Activated naive CD4-positive, alpha-beta T cell treated with anti-CD3 and anti-CD28 coated beads, Interleukin-2, amount 50 U/mL, for 24 hours (primary cell): ENCODE results near the gene RSPO3.

Experiments used
- H3K27ac Mint-ChIP-seq: one replicate; pipeline ENCODE4 v1.8.0; 2021; ENCODE audit warnings: mild to moderate bottlenecking, mixed read lengths
- H3K27me3 Mint-ChIP-seq: one replicate; pipeline ENCODE4 v1.8.0; 2021; ENCODE audit warnings: mixed read lengths
- H3K36me3 Mint-ChIP-seq: one replicate; pipeline ENCODE4 v1.8.0; 2021; ENCODE audit warnings: mixed read lengths
- H3K4me1 Mint-ChIP-seq: one replicate; pipeline ENCODE4 v1.8.0; 2021; ENCODE audit warnings: mixed read lengths
- H3K4me3 Mint-ChIP-seq: one replicate; pipeline ENCODE4 v1.8.0; 2021; ENCODE audit warnings: mild to moderate bottlenecking, mixed read lengths
- H3K9me3 Mint-ChIP-seq: one replicate; pipeline ENCODE4 v1.8.0; 2021; ENCODE audit warnings: mixed read lengths

Gene RSPO3

GRCh38 chr6:127124172-127124571 lies 5.7 kb downstream of the RSPO3 start:
- Mint-ChIP-seq H3K36me3 (no peaks in the 10 kb centered on the region), H3K4me1 (peaks cover 16% of the 10 kb centered on the region), H3K27me3 (peaks cover 38% of the 10 kb centered on the region), H3K4me3 (no peak overlapping the region), H3K9me3 (no peaks in the 10 kb centered on the region), H3K27ac (no peak overlapping the region)

DNA sequence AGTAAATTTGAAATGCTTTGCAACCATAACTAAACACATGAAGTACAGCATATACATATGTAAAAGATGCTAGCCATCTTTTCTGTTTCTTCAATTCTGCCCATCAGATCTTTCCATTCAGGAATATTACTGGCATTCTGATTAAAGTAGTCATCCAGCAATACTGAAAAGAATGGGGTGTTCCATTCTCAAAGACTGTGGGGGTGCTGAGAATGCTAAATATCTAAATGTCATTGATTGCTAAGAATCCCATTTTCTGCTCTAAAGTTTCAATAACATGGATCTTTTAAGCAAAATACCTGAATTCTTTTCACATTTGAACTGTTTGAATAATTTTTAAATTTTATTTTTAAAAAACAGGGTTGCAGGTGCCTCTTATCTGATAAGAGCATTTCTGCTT lies 6.2 kb downstream of the RSPO3 start:
- Mint-ChIP-seq H3K27ac (no peak overlapping the region), H3K4me3 (no peak overlapping the region), H3K4me1 (peaks cover 16% of the 10 kb centered on the region), H3K27me3 (peaks cover 40% of the 10 kb centered on the region), H3K9me3 (no peaks in the 10 kb centered on the region), H3K36me3 (no peaks in the 10 kb centered on the region)

DNA sequence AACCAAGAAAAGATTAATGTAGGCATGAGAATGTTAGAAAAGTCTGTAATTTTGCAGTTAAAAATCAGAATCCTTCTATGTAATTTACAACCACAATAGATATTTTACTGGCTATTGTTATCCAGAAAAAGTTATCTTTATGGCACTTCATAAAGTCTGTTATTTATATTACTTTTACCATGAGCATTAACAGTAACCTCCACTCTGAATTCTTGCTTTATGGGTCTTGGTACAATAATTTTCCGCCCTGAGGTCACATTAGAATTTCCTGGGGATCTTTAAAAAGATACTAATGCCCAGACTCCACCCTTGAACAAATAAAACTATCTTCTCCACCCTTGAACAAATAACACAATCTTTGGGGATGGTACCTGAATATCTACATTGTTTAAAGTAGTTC lies 9.6 kb downstream of the RSPO3 start:
- Mint-ChIP-seq H3K4me1 (no peaks in the 10 kb centered on the region), H3K27ac (no peak overlapping the region), H3K4me3 (no peak overlapping the region), H3K27me3 (peaks cover 21% of the 10 kb centered on the region), H3K36me3 (no peaks in the 10 kb centered on the region), H3K9me3 (no peaks in the 10 kb centered on the region)

DNA sequence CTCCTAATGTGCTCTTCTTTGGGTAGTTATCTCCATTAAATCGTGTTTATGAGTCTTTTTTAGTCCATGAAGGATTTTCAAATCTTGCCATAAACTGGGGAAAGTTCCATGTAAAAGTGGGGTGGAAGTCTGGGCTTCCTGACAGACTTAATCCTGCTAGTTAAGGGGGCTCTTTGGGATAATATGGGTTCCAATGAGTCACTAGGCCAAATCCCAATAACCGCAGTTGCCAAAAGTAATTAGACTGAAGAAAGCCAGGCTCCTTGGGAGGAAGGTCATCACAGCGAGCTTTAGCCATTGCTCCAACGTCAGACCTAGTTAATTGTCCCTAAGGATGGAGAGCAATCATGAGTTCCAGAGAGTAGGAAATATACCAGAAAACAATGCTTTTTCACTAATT lies 10.8 kb downstream of the RSPO3 start:
- no peak overlapping the region for H3K27ac Mint-ChIP-seq
- H3K36me3 Mint-ChIP-seq = no peaks in the 10 kb centered on the region
- H3K4me1 Mint-ChIP-seq = no peaks in the 10 kb centered on the region
- H3K9me3 Mint-ChIP-seq = no peaks in the 10 kb centered on the region
- H3K4me3 Mint-ChIP-seq = no peak overlapping the region
- H3K27me3 Mint-ChIP-seq = peaks cover 13% of the 10 kb centered on the region

- H3K27me3 Mint-ChIP-seq = peaks cover 11% of the 10 kb centered on the region
- no peaks in the 10 kb centered on the region for H3K4me1 Mint-ChIP-seq
- no peak overlapping the region for H3K4me3 Mint-ChIP-seq
- no peak overlapping the region for H3K27ac Mint-ChIP-seq
- no peaks in the 10 kb centered on the region for H3K9me3 Mint-ChIP-seq
- H3K36me3 Mint-ChIP-seq = no peaks in the 10 kb centered on the region
Measured at GRCh38 chr6:127131275-127131674, 12.8 kb downstream of the RSPO3 start.

- Mint-ChIP-seq H3K27me3 (peaks cover 9% of the 10 kb centered on the region), H3K4me1 (no peaks in the 10 kb centered on the region), H3K9me3 (no peaks in the 10 kb centered on the region), H3K27ac (no peak overlapping the region), H3K4me3 (no peak overlapping the region), H3K36me3 (no peaks in the 10 kb centered on the region)
Measured at GRCh38 chr6:127131772-127132376, 13.4 kb downstream of the RSPO3 start.

- no peaks in the 10 kb centered on the region for H3K36me3 Mint-ChIP-seq
- no peak overlapping the region for H3K4me3 Mint-ChIP-seq
- H3K27ac Mint-ChIP-seq = no peak overlapping the region
- no peaks in the 10 kb centered on the region for H3K9me3 Mint-ChIP-seq
- H3K4me1 Mint-ChIP-seq = no peaks in the 10 kb centered on the region
- peaks cover 4% of the 10 kb centered on the region for H3K27me3 Mint-ChIP-seq
Measured at GRCh38 chr6:127134136-127134535, 15.7 kb downstream of the RSPO3 start.

DNA sequence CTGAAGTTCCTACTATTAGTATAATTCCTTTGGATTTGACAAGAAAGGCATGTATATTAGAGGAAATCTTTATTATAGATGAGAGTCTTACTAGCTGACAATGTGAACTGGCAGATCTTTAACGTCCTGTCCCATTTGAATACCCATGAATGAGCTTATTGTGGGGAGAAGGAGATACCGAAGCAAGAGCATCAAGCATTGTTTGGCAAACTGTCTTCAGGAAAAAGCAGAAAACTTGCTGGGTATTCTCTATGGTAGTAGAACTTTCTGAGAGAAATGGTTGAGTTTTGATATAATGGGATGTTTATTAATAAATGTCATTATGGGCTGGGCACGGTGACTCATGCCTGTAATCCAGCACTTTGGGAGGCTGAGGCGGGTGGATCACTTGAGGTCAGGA lies 18.3 kb downstream of the RSPO3 start:
- Mint-ChIP-seq H3K27ac (no peak overlapping the region), H3K36me3 (no peaks in the 10 kb centered on the region), H3K27me3 (peaks cover 4% of the 10 kb centered on the region), H3K4me1 (no peaks in the 10 kb centered on the region), H3K4me3 (no peak overlapping the region), H3K9me3 (no peaks in the 10 kb centered on the region)

DNA sequence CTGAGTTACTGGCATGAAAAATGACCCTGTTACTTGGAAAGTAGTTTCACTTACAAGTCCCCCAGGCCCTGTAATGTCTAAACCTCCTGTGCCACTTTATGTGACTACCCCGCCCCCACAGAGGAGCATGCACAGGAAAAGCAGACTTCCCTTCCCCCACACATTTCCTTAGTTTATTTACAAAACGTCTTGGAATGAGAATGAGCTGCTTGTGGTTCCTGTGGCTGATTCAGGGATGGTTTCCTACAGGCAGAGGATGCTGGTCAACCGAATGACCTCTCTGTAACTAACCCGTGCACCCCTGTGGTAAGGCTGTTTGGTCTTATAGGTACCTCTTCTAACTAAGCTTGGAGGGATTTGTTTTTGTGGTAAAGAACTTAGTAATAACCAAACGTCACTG lies 28.5 kb downstream of the RSPO3 start:
- Mint-ChIP-seq H3K36me3 (no peaks in the 10 kb centered on the region), H3K27me3 (peaks cover 18% of the 10 kb centered on the region), H3K27ac (no peak overlapping the region), H3K4me3 (no peak overlapping the region), H3K9me3 (no peaks in the 10 kb centered on the region), H3K4me1 (no peaks in the 10 kb centered on the region)

DNA sequence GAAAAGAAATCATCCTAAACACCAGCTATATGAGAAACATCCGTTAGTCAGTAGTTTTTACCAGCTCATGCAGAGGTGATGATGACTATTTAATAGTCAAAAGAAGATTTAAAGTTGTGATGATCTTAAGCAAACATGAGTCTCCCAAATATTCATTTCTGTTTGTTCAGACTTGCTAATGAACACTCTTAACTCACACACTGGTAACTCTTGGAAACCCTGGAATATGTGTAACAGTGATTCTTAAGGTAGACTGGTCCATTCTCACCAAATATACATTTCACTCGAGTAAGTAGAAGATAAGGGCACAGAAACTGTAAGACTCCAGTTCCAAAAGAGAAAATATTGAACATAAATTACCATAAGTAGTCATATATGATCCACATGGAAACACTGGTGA lies 29.1 kb downstream of the RSPO3 start:
- no peaks in the 10 kb centered on the region for H3K36me3 Mint-ChIP-seq
- no peaks in the 10 kb centered on the region for H3K4me1 Mint-ChIP-seq
- no peaks in the 10 kb centered on the region for H3K9me3 Mint-ChIP-seq
- no peak overlapping the region for H3K4me3 Mint-ChIP-seq
- H3K27ac Mint-ChIP-seq = no peak overlapping the region
- peaks cover 20% of the 10 kb centered on the region for H3K27me3 Mint-ChIP-seq

- H3K9me3 Mint-ChIP-seq = no peaks in the 10 kb centered on the region
- H3K4me3 Mint-ChIP-seq = no peak overlapping the region
- no peaks in the 10 kb centered on the region for H3K36me3 Mint-ChIP-seq
- H3K27ac Mint-ChIP-seq = no peak overlapping the region
- H3K27me3 Mint-ChIP-seq = peaks cover 18% of the 10 kb centered on the region
- no peaks in the 10 kb centered on the region for H3K4me1 Mint-ChIP-seq
Measured at GRCh38 chr6:127148511-127148910, 30.0 kb downstream of the RSPO3 start.

DNA sequence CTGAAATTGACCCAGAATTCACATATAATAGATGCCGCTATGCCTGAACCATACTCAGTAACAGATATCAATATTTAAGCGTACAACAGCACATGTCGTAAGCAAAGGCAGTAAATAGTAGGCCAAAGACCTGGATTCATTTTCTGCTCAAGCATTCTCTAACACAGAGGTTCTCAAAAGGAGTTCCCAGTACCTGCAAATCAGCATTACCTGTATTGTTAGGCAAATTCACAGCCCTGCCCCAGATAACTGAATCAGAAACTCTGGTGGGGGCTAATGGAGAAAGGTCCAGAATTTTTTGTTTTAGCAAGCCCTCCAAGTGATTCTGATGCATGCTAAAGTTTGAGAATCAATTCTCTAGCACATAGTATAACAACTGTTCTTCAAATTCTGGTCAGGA lies 36.0 kb downstream of the RSPO3 start:
- Mint-ChIP-seq H3K27me3 (peaks cover 5% of the 10 kb centered on the region), H3K9me3 (no peaks in the 10 kb centered on the region), H3K4me1 (no peaks in the 10 kb centered on the region), H3K4me3 (no peak overlapping the region), H3K27ac (no peak overlapping the region), H3K36me3 (no peaks in the 10 kb centered on the region)

DNA sequence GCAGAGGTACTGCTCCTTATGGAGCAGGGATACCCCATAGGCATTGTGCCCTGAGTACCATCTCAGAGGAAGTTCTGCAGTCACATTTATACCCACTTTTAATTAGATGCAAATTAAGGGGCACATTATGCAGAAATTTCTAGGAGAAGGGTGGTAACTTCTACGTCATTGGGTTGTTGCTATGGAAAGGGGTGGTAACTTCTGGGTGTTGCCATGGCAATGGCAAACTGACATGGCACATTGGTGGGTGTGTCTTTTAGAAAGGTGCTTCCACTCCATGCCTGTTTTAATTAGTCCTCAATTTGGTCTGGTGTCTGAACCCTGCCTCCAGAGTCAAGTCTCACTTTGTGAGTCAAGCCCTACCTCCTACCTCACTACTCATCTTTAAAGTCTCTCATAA lies 42.0 kb downstream of the RSPO3 start:
- Mint-ChIP-seq H3K9me3 (no peaks in the 10 kb centered on the region), H3K4me1 (no peaks in the 10 kb centered on the region), H3K36me3 (no peaks in the 10 kb centered on the region), H3K27ac (no peak overlapping the region), H3K27me3 (peaks cover 9% of the 10 kb centered on the region), H3K4me3 (no peak overlapping the region)

DNA sequence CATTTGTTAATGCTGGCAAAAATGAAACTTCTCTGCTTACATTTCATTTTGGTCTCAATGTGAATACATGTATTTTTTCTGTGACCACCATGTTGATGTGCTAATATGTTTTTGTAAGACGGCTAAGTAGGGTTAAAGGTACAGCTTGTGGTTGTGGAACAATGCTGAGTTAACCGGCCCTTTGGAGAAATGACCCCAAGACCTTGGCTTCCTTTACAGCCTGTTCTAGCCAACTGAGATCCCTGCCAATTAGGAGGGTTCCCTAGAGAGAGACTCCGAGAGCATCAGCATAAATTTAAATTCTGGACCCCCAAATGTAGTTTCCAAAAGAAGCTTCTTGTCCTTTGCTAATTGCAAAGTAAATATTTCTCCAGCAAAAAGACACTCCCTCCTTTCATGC lies 44.4 kb downstream of the RSPO3 start:
- Mint-ChIP-seq H3K4me1 (no peaks in the 10 kb centered on the region), H3K36me3 (no peaks in the 10 kb centered on the region), H3K27me3 (peaks cover 15% of the 10 kb centered on the region), H3K4me3 (no peak overlapping the region), H3K27ac (no peak overlapping the region), H3K9me3 (no peaks in the 10 kb centered on the region)

DNA sequence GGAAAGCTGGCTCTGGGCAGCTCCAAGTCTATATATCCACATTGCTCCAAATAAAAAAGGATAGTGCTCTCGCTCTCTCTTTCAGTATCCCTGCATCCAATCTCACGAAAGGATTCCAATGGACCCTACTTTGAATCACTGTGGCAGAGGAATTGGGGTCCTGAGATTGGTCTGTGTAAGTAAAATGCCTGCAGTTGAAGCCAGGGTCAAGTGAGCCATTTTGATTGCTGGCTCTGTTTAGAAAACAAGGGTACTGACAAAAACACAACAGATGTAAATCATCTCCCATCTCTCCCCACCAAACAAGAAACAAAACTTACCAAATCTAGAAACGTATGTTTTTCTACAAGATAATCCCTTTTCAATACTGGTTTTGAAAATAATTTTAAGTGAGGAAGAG lies 45.6 kb downstream of the RSPO3 start:
- no peaks in the 10 kb centered on the region for H3K4me1 Mint-ChIP-seq
- H3K4me3 Mint-ChIP-seq = no peak overlapping the region
- peaks cover 19% of the 10 kb centered on the region for H3K27me3 Mint-ChIP-seq
- H3K36me3 Mint-ChIP-seq = no peaks in the 10 kb centered on the region
- no peak overlapping the region for H3K27ac Mint-ChIP-seq
- H3K9me3 Mint-ChIP-seq = peaks cover under 1% of the 10 kb centered on the region

DNA sequence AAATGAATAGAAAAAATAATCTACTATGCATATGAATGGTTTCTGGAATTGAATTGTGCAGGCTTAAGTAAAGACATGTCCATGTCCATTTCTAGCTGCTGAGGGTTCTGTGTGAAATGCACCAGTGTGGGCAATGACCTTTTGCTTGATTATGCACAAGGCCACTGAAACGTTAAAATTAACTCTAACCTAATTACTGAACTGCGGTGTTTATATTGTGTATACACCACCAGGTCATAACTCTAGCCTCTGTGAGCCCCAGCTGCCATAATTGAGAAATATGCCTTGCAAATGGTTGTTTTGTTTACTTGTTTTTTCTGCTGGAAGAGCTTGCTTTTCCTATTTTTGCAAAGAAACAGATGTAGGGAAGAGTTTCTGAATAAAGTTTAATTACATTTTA lies 46.1 kb downstream of the RSPO3 start:
- no peak overlapping the region for H3K4me3 Mint-ChIP-seq
- peaks cover 4% of the 10 kb centered on the region for H3K9me3 Mint-ChIP-seq
- no peaks in the 10 kb centered on the region for H3K4me1 Mint-ChIP-seq
- H3K36me3 Mint-ChIP-seq = no peaks in the 10 kb centered on the region
- H3K27me3 Mint-ChIP-seq = peaks cover 20% of the 10 kb centered on the region
- H3K27ac Mint-ChIP-seq = no peak overlapping the region

DNA sequence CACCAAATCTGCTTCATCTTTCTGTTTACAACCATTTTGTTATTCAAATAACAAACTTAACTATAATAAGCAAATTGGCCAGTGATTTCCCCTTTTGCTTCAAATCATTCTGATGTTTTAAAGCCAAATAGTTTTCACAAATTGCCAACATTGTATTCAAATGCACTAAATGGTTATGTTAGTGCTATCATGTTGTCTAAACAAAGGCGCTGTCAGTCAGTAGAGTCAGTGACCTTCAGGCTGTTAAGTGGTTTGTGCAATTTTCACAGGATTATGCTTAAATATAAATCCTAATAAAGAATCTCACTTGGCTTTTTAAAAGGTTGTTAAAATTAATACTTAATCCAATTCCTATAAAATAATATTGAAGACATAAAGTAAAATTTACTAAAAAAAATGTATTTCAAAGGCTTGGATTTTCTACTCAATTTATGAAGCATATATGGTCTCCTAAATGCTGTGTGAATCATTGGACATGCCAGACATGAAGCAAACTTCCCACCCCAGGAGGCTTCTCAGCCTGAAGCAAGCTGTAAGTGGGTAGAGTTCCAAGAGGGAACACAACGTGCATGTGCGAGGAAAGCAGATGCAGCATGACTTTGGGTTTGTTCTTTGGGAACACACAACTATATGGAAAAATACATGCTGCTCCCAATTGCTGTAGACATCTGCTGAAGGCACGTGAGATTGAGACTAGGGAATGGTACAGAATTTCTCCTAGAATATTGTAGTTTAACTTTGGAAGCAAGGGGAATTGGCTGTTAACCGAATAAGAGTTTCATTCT lies 54.9 kb downstream of the RSPO3 start:
- Mint-ChIP-seq H3K9me3 (peaks cover 4% of the 10 kb centered on the region), H3K4me1 (no peaks in the 10 kb centered on the region)

More for the DNA sequence above, 54.9 kb downstream of the RSPO3 start:
- Mint-ChIP-seq H3K36me3 (no peaks in the 10 kb centered on the region), H3K27me3 (peaks cover 19% of the 10 kb centered on the region), H3K27ac (no peak overlapping the region), H3K4me3 (no peak overlapping the region)
